Mucosa of rectum (tissue), 2 donors: ENCODE measurements around the gene EPHB6.

ENCODE experiments used
- H3K27ac ChIP-seq, 2 donors: one replicate each; pipeline ENCODE4 v1.7.0; 2013; ENCODE audit warnings: inconsistent platforms in 2 of 2, low read depth in 2 of 2, low read length in 2 of 2
- H3K27me3 ChIP-seq, 2 donors: one replicate each; pipeline ENCODE4 v1.7.0; 2013; ENCODE audit warnings: low read length in 2 of 2; ENCODE audit not compliant: control insufficient read depth in 2 of 2, insufficient read depth in 2 of 2
- H3K36me3 ChIP-seq, 2 donors: one replicate each; pipeline ENCODE4 v1.7.0; 2013; ENCODE audit warnings: low read length in 2 of 2; ENCODE audit not compliant: control insufficient read depth in 2 of 2, insufficient read depth in 2 of 2
- H3K4me1 ChIP-seq, 2 donors: one replicate each; pipeline ENCODE4 v1.7.0; 2013; ENCODE audit warnings: low read length in 2 of 2, mild to moderate bottlenecking in 1 of 2; ENCODE audit not compliant: control insufficient read depth in 2 of 2, insufficient read depth in 2 of 2
- H3K4me3 ChIP-seq, 2 donors: one replicate each; pipeline ENCODE4 v1.7.0; 2013; ENCODE audit warnings: low read length in 2 of 2
- H3K9ac ChIP-seq, 2 donors: one replicate each; pipeline ENCODE4 v1.7.0; 2013; ENCODE audit warnings: low read length in 2 of 2, low read depth in 1 of 2, mild to moderate bottlenecking in 1 of 2
- H3K9me3 ChIP-seq, 2 donors: one replicate each; pipeline ENCODE4 v1.7.0; 2013; ENCODE audit warnings: low read length in 2 of 2; ENCODE audit not compliant: control insufficient read depth in 2 of 2
- donor health status: healthy.
- donor health status: Normal muscosa, but diverticular disease.

Gene EPHB6

DNA sequence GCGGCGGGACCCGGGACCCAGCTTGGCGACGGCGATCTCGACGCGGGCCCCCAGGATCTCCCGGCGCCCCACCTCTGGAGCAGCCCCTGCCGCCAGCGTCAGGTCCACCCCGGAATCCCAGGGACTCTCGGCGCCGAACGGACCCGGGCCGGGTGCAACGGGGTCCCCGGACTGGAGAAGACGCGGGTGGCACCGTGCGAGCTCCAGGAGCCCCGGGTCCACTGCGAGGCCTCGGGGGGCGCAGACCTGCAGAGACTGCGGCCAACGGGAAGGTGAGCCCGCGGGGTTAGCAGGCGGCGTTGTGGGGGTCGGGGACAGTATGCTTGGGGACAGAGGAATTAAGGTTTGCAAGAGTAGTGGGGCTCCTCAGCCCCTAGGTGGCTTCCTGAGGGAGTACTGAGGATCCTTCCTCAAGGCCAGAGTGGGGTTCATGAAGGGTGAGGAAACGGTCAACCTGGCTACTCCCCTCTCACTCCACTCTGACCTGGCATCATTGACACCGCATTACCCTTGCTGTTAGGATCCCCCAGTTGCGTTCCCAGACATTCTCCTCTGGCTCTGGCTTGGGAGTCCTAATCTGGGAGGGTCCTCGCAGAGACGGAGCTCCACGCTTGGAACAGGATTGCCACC is 353 bp downstream of the EPHB6 start:
- Histone ChIP-seq H3K36me3 (no peaks in the 10 kb centered on the region), H3K4me1 (peaks cover 8 to 11% of the 10 kb centered on the region in 2 donors), H3K9me3 (no peaks in the 10 kb centered on the region), H3K4me3 (peak overlapping the region; percentile 57 to 64), H3K9ac (peak overlapping the region in 1 of 2 donors; percentile 42), H3K27ac (peak overlapping the region in 1 of 2 donors; percentile 52), H3K27me3 (peaks cover 0 to 2% of the 10 kb centered on the region in 2 donors)

- Histone ChIP-seq H3K4me3 (peak overlapping the region; percentile 57 to 64), H3K36me3 (no peaks in the 10 kb centered on the region), H3K9me3 (no peaks in the 10 kb centered on the region), H3K9ac (no peak overlapping the region), H3K27me3 (no peaks in the 10 kb centered on the region), H3K27ac (no peak overlapping the region), H3K4me1 (peaks cover 8 to 11% of the 10 kb centered on the region in 2 donors)
These were observed 1.1 kb downstream of the EPHB6 start for GRCh38 chr7:142855756-142856564.

- H3K27ac ChIP-seq: no peak overlapping the region
- H3K27me3 ChIP-seq: no peaks in the 10 kb centered on the region
- H3K4me3 ChIP-seq: no peak overlapping the region
- peaks cover 8 to 11% of the 10 kb centered on the region in 2 donors for H3K4me1 ChIP-seq
- H3K9me3 ChIP-seq: no peaks in the 10 kb centered on the region
- no peak overlapping the region for H3K9ac ChIP-seq
- H3K36me3 ChIP-seq: no peaks in the 10 kb centered on the region
These were observed 1.8 kb downstream of the EPHB6 start for GRCh38 chr7:142856565-142857245.

- Histone ChIP-seq H3K27me3 (no peaks in the 10 kb centered on the region), H3K4me3 (no peak overlapping the region), H3K9me3 (no peaks in the 10 kb centered on the region), H3K27ac (no peak overlapping the region), H3K36me3 (no peaks in the 10 kb centered on the region), H3K4me1 (peaks cover 8 to 11% of the 10 kb centered on the region in 2 donors), H3K9ac (no peak overlapping the region)
These were observed 2.7 kb downstream of the EPHB6 start for GRCh38 chr7:142857625-142858024.

DNA sequence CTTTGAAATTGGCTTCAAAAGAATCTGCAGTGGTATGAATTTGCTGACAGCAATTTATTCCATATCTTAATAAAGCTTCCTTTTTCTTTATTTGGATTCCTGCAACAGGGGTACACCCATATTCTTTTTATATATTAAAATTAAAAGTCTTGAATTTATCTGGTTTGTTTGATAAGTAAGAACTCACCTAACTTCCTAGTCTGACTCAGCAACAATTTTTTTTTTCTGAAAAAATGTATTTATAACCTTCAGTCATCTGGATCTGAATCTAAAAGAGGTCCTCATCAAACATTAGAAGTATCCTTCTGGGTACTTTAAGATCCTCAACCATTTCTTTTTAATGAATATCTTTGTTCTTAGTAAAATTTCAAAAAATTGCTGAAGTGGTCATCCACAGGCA is 4.5 kb downstream of the EPHB6 start:
- Histone ChIP-seq H3K27ac (no peak overlapping the region), H3K27me3 (no peaks in the 10 kb centered on the region), H3K9me3 (no peaks in the 10 kb centered on the region), H3K4me1 (peaks cover under 1 to 3% of the 10 kb centered on the region in 2 donors), H3K36me3 (no peaks in the 10 kb centered on the region), H3K4me3 (no peak overlapping the region), H3K9ac (no peak overlapping the region)

DNA sequence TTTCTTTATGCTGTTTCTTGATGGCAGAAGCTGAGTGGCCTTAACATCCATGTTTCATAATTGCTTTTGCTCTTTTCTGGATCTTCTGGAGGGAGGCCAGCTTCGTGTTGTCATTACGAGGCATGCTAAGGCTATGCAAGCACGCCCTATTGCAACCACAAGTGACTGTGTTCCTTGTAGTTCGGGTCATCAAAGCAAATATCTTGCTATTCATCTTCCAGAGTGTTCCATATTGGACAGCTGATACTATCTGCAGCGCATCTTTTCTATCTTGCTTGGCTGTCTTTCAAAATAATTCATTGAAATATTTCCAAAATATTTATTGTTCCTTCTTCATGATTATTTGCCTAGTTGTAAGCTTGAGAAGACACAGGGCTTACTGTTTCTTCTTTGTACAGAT is 5.0 kb downstream of the EPHB6 start:
- Histone ChIP-seq H3K9ac (no peak overlapping the region), H3K4me1 (peaks cover 0 to 3% of the 10 kb centered on the region in 2 donors), H3K4me3 (no peak overlapping the region), H3K9me3 (no peaks in the 10 kb centered on the region), H3K27me3 (no peaks in the 10 kb centered on the region), H3K36me3 (no peaks in the 10 kb centered on the region), H3K27ac (no peak overlapping the region)

GRCh38 chr7:142860968-142861367 is 6.1 kb downstream of the EPHB6 start:
- H3K36me3 ChIP-seq: no peaks in the 10 kb centered on the region
- H3K4me1 ChIP-seq: no peaks in the 10 kb centered on the region
- no peaks in the 10 kb centered on the region for H3K27me3 ChIP-seq
- no peaks in the 10 kb centered on the region for H3K9me3 ChIP-seq
- no peak overlapping the region for H3K9ac ChIP-seq
- no peak overlapping the region for H3K27ac ChIP-seq
- H3K4me3 ChIP-seq: no peak overlapping the region

GRCh38 chr7:142862351-142862750 is 7.5 kb downstream of the EPHB6 start:
- no peaks in the 10 kb centered on the region for H3K27me3 ChIP-seq
- no peaks in the 10 kb centered on the region for H3K36me3 ChIP-seq
- H3K4me1 ChIP-seq: no peaks in the 10 kb centered on the region
- no peak overlapping the region for H3K27ac ChIP-seq
- H3K4me3 ChIP-seq: no peak overlapping the region
- no peaks in the 10 kb centered on the region for H3K9me3 ChIP-seq
- H3K9ac ChIP-seq: no peak overlapping the region

DNA sequence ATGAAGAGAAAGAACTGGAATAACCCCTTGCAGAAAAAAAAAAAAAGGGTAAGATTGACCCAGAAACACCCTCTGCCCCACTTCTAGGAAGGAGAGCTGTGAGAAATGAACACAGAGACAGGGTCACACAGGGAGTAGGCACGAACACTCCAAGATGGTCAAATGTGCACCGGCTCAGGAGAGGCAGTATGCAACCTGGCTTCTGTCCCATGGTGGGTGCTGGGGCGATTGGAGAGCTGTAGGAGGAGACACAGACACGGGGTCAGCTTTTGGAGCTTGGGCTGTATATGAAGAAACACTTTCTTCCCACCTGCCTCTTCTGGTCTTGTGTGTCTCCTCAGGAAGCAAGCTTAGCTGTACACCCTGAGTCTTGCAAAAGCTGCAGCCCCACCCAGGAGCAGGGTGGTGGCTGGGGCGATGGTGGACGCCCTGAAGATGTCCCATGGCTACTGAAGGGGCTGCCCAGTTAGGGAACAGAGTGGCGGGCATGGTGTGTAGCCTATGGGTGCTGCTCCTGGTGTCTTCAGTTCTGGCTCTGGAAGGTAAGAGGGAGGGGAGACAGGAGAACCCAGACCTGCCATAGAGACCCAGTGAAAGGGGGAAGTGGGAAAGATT is 8.0 kb downstream of the EPHB6 start:
- no peak overlapping the region for H3K9ac ChIP-seq
- H3K4me3 ChIP-seq: no peak overlapping the region
- no peaks in the 10 kb centered on the region for H3K9me3 ChIP-seq
- no peaks in the 10 kb centered on the region for H3K36me3 ChIP-seq
- H3K4me1 ChIP-seq: no peaks in the 10 kb centered on the region
- no peak overlapping the region for H3K27ac ChIP-seq
- no peaks in the 10 kb centered on the region for H3K27me3 ChIP-seq
